Measurements from ENCODE around the gene COL5A1.

DNA sequence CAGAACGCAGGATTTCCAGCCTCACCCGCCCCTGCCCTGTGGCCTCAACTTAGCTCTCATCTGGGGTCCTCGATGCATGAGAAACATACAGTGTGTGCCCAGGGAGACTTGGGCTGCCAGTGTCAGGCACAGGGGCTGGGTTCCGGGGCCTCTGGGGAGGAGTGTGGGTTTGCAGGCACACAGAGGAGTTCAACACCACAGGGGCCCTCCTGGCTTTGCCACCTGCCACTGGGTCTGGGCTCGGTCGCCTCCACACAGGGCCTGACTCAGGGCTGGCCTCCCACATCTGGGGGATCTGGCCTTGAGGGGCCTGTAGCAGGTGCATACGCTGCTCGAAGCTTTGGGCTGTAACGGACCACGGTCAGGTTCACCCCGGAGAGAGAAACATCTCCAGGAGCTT is 111.6 kb downstream of the COL5A1 start:
- TF ChIP-seq, protein P1, sequence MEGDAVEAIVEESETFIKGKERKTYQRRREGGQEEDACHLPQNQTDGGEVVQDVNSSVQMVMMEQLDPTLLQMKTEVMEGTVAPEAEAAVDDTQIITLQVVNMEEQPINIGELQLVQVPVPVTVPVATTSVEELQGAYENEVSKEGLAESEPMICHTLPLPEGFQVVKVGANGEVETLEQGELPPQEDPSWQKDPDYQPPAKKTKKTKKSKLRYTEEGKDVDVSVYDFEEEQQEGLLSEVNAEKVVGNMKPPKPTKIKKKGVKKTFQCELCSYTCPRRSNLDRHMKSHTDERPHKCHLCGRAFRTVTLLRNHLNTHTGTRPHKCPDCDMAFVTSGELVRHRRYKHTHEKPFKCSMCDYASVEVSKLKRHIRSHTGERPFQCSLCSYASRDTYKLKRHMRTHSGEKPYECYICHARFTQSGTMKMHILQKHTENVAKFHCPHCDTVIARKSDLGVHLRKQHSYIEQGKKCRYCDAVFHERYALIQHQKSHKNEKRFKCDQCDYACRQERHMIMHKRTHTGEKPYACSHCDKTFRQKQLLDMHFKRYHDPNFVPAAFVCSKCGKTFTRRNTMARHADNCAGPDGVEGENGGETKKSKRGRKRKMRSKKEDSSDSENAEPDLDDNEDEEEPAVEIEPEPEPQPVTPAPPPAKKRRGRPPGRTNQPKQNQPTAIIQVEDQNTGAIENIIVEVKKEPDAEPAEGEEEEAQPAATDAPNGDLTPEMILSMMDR (optimal IDR thresholded peaks at IDR 0.05 in 1 of 3, IDR thresholded peaks at IDR 0.05 in 1 of 3, conservative IDR thresholded peaks at IDR 0.05 in 1 of 3; ENCODE audit: extremely low read depth in 1 of 3, insufficient read depth in 2 of 3, low read length in 3 of 3): no peak
- no peak for TF ChIP-seq EZH2 (IDR thresholded peaks at IDR 0.05; ENCODE audit: low read length)
